ENCODE measurements around the gene LDB2. TPM values are rescaled to one million over a fixed set of nuclear protein-coding genes. Genes with fewer than 3 reads are reported as not detected.

LDB2 gene
- 13.3 and 21.5 TPM in 2 replicates for total RNA-seq

GRCh38 chr4:16897991-16898827 lies at the start of gene LDB2:
LDB2 (minus strand) TSS chr4:16898645.

Measured in placental pericyte (primary cell).